Omental fat pad (tissue), 4 donors: ENCODE measurements around the gene LRP4. TPM values are rescaled to one million over a fixed set of nuclear protein-coding genes. Genes with fewer than 3 reads are reported as not detected.

Source experiments
- ATAC-seq: fragments of 150-250 bp; one replicate; pipeline ENCODE4 v1.9.1; 2016; ENCODE audit warnings: mild to moderate bottlenecking, moderate library complexity; ENCODE audit not compliant: low FRiP score
- DNase-seq: peaks from one replicate; pipeline ENCODE4 v3.0.0-alpha.2; 2019; ENCODE audit warnings: low spot score
- CTCF ChIP-seq, 3 donors: fragments of 450-650 bp; IDR thresholded peaks; one replicate each; pipeline ENCODE4 v1.5.1; 2016 to 2017; ENCODE audit warnings: antibody characterized with exemption in 3 of 3, mild to moderate bottlenecking in 3 of 3, moderate library complexity in 2 of 3
- total RNA-seq, 4 donors: library from RNA; depleted of rRNA; stranded (reverse); fragments of >200 nt; gene quantifications; one replicate each; pipeline ENCODE4 v1.1.0, GENCODE V29; 2016

Gene LRP4
- total RNA-seq, 4 donors from 2014 or later = 1.6 to 4.3 (median 3.3) TPM

- no peak for DNase-seq
- ATAC-seq = no peak
- no peak for TF ChIP-seq CTCF (IDR thresholded peaks at IDR 0.05)
Measured at GRCh38 chr11:46838501-46838900, 79.8 kb downstream of the LRP4 start.

GRCh38 chr11:46837860-46838259, 80.5 kb downstream of the LRP4 start:
- TF ChIP-seq CTCF (IDR thresholded peaks at IDR 0.05) = no peak
- ATAC-seq = no peak
- no peak for DNase-seq

- ATAC-seq = no peak
Measured at GRCh38 chr11:46836870-46837269, 81.5 kb downstream of the LRP4 start.

GRCh38 chr11:46836431-46836830, 81.9 kb downstream of the LRP4 start:
- TF ChIP-seq CTCF (IDR thresholded peaks at IDR 0.05) = no peak
- no peak for DNase-seq
- ATAC-seq = no peak

More at GRCh38 chr11:46836870-46837269, 81.5 kb downstream of the LRP4 start:
- TF ChIP-seq CTCF (IDR thresholded peaks at IDR 0.05) = no peak
- DNase-seq = no peak

GRCh38 chr11:46835897-46836296, 82.5 kb downstream of the LRP4 start:
- ATAC-seq (no peak), DNase-seq (no peak)
- TF ChIP-seq CTCF (IDR thresholded peaks at IDR 0.05) = no peak

GRCh38 chr11:46834821-46835220, 83.5 kb downstream of the LRP4 start:
- no peak for TF ChIP-seq CTCF (IDR thresholded peaks at IDR 0.05)
- no peak for ATAC-seq
- no peak for DNase-seq

- TF ChIP-seq CTCF (IDR thresholded peaks at IDR 0.05) = no peak
- DNase-seq = no peak
Measured at GRCh38 chr11:46832511-46833214, 85.7 kb downstream of the LRP4 start.

More at GRCh38 chr11:46832511-46833214, 85.7 kb downstream of the LRP4 start:
- no peak for ATAC-seq
